HUES48 (cell line): ENCODE measurements around the gene NR3C2.

Source experiments
- H3K27ac ChIP-seq: one replicate; pipeline ENCODE4 v1.7.0; 2013; ENCODE audit warnings: low read depth, low read length, inconsistent platforms
- H3K27me3 ChIP-seq: 2 replicates; pipeline ENCODE4 v1.6.1; 2013; ENCODE audit warnings: mild to moderate bottlenecking, low read length; ENCODE audit not compliant: control insufficient read depth, insufficient read depth
- H3K36me3 ChIP-seq: 2 replicates; pipeline ENCODE4 v1.6.1; 2013; ENCODE audit warnings: low read length; ENCODE audit not compliant: control insufficient read depth, insufficient read depth
- H3K4me1 ChIP-seq: 2 replicates; pipeline ENCODE4 v1.6.1; 2013; ENCODE audit warnings: mild to moderate bottlenecking, low read length; ENCODE audit not compliant: control insufficient read depth, insufficient read depth
- H3K4me3 ChIP-seq: 2 replicates; pipeline ENCODE4 v1.5.1; 2013; ENCODE audit warnings: mild to moderate bottlenecking, low read depth, low read length
- H3K9ac ChIP-seq: 2 replicates; pipeline ENCODE4 v1.6.1; 2013; ENCODE audit warnings: mild to moderate bottlenecking, low read depth, low read length, moderate library complexity
- H3K9me3 ChIP-seq: 2 replicates; pipeline ENCODE4 v1.6.1; 2013; ENCODE audit warnings: low read length; ENCODE audit not compliant: control insufficient read depth, insufficient read depth

NR3C2 gene

GRCh38 chr4:148434075-148434773, 8.0 kb downstream of the NR3C2 start:
- Histone ChIP-seq H3K4me1 (peaks cover 3% of the 10 kb centered on the region; the same call in 1 of the 2 replicates), H3K36me3 (no peaks in the 10 kb centered on the region), H3K4me3 (no peak overlapping the region), H3K9me3 (no peaks in the 10 kb centered on the region), H3K9ac (no peak overlapping the region), H3K27me3 (no peaks in the 10 kb centered on the region), H3K27ac (no peak overlapping the region)

DNA sequence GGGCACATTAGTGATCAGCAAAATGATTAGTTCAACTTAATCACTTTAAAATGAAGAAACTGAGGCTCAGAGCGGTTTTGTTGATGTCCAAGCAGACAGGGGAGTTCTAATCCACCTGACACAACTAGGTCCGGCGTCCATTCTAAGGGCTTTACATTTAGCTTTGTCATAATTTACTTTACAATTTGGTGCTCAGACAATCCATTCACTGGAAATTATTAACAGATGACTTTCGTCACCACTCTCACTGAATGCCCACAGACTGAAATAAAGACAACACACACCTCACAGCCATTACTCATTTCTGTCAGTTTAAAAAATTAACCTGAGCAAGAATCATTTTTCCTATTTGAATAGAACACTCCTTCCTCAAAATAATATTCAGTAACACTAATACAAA, 10.8 kb downstream of the NR3C2 start:
- Histone ChIP-seq H3K27ac (no peak overlapping the region), H3K9ac (no peak overlapping the region), H3K27me3 (no peaks in the 10 kb centered on the region), H3K36me3 (no peaks in the 10 kb centered on the region), H3K4me1 (no peaks in the 10 kb centered on the region), H3K9me3 (no peaks in the 10 kb centered on the region), H3K4me3 (no peak overlapping the region)

GRCh38 chr4:148430854-148431253, 11.4 kb downstream of the NR3C2 start:
- Histone ChIP-seq H3K27ac (no peak overlapping the region), H3K4me3 (no peak overlapping the region), H3K4me1 (no peaks in the 10 kb centered on the region), H3K9me3 (no peaks in the 10 kb centered on the region), H3K27me3 (no peaks in the 10 kb centered on the region), H3K36me3 (no peaks in the 10 kb centered on the region), H3K9ac (no peak overlapping the region)

GRCh38 chr4:148429206-148429605, 13.0 kb downstream of the NR3C2 start:
- Histone ChIP-seq H3K27me3 (no peaks in the 10 kb centered on the region), H3K4me1 (no peaks in the 10 kb centered on the region), H3K27ac (no peak overlapping the region), H3K4me3 (no peak overlapping the region), H3K9me3 (no peaks in the 10 kb centered on the region), H3K9ac (no peak overlapping the region), H3K36me3 (no peaks in the 10 kb centered on the region)

GRCh38 chr4:148426643-148427042, 15.6 kb downstream of the NR3C2 start:
- Histone ChIP-seq H3K27ac (no peak overlapping the region), H3K4me1 (no peaks in the 10 kb centered on the region), H3K27me3 (no peaks in the 10 kb centered on the region), H3K4me3 (no peak overlapping the region), H3K9me3 (no peaks in the 10 kb centered on the region), H3K36me3 (no peaks in the 10 kb centered on the region), H3K9ac (no peak overlapping the region)

DNA sequence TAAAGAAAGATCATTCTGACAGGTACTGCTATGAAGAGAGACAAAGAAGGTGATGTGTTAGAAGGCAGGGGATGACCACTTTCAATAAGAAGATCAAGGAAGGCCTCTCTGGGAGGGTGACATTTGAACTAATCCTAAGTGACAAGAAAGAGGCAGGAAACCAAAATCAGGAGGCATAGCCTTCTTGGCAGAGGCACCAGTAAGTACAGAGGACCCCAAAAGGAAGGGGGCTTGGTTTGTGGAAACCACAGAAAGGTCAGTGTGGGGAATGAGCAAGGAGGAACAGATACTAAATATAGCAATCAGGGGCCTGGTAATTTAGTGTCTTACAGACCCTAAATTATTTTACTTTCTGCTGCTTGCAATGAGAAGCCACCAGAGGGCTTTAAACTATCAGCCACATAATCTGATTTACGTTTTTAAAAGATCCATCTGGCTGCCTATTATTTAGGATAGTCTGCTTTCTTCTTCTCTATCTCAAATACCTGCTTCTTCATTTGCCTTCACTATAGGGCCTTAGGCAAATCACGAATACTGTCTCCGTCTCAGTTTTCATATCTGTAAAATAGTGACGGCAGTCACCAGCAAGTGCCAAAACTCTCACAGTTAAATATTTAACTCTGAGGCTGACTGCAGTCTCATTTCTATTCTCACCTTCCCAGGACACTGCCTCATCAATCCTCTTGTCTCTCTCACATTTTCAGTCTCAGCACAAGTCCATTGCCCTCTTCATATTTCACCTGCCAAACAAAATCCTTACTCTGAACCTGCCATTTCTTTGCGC, 16.7 kb downstream of the NR3C2 start:
- no peaks in the 10 kb centered on the region for H3K27me3 ChIP-seq
- H3K4me1 ChIP-seq, result no peaks in the 10 kb centered on the region
- no peak overlapping the region for H3K4me3 ChIP-seq
- no peaks in the 10 kb centered on the region for H3K36me3 ChIP-seq
- H3K27ac ChIP-seq, result no peak overlapping the region
- no peaks in the 10 kb centered on the region for H3K9me3 ChIP-seq
- H3K9ac ChIP-seq, result no peak overlapping the region

GRCh38 chr4:148420397-148420796, 21.8 kb downstream of the NR3C2 start:
- no peaks in the 10 kb centered on the region for H3K9me3 ChIP-seq
- no peaks in the 10 kb centered on the region for H3K36me3 ChIP-seq
- H3K27me3 ChIP-seq, result no peaks in the 10 kb centered on the region
- H3K4me3 ChIP-seq, result no peak overlapping the region
- no peak overlapping the region for H3K9ac ChIP-seq
- H3K4me1 ChIP-seq, result no peaks in the 10 kb centered on the region
- H3K27ac ChIP-seq, result no peak overlapping the region

DNA sequence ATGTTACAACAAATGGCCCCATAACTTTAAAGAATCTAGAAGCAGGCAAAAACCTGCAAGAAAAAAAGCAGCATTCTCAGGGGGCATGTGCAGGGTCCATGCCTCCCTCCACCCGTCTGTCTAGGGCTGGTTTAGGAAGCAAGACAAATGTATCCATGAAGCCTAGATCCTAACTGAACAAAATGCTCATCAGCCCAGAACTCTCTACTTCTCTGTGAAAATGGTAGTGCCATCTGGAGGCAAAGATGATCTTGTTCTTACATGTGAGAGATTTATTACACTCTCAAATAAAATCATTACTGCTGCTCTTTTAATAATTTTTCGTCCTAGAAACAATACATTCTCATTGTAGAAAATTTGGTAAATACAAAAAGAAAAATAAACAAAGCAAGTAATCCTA, 26.7 kb downstream of the NR3C2 start:
- no peaks in the 10 kb centered on the region for H3K9me3 ChIP-seq
- H3K27me3 ChIP-seq, result no peaks in the 10 kb centered on the region
- H3K4me1 ChIP-seq, result peaks cover 3% of the 10 kb centered on the region
- H3K36me3 ChIP-seq, result no peaks in the 10 kb centered on the region
- H3K27ac ChIP-seq, result no peak overlapping the region
- H3K9ac ChIP-seq, result no peak overlapping the region
- H3K4me3 ChIP-seq, result no peak overlapping the region

GRCh38 chr4:148412460-148412994, 29.7 kb downstream of the NR3C2 start:
- no peaks in the 10 kb centered on the region for H3K27me3 ChIP-seq
- no peak overlapping the region for H3K27ac ChIP-seq
- no peak overlapping the region for H3K9ac ChIP-seq
- peaks cover 17% of the 10 kb centered on the region for H3K4me1 ChIP-seq
- H3K36me3 ChIP-seq, result no peaks in the 10 kb centered on the region
- no peak overlapping the region for H3K4me3 ChIP-seq
- no peaks in the 10 kb centered on the region for H3K9me3 ChIP-seq

DNA sequence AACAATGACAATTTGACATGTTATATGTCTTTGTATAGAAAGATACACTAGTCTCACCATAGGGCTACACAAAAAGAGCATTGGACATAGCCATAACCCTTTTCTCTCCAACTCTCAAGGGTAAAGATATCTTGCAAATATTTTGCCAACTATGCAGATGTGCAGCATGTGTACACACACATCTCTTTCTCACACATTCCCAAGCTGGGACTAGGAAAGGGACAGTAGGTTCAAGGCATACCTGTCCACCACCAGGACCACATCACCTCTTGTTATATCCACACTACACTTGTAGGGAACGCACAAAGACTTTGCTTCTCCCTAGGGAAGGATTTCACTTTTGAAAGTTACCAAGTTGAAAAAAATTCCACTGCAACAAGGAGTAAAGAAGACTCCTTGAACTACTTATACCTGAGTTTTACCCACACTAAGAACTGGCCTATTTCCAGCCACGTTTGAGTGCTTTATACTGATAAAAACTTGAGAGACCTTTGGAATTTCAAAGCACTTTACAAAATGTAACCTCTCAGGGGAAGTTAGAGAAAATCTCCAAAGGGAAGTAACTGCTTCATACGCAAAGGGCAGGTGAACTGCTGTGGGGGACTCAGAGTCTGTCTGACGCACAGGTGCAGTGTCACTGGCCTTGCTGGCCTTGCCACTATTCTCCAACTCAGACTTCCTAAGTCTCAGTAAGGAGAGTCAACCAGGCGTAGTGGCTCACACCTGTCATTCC, 36.9 kb downstream of the NR3C2 start:
- H3K4me1 ChIP-seq, result peaks cover 12% of the 10 kb centered on the region
- H3K27ac ChIP-seq, result no peak overlapping the region
- no peaks in the 10 kb centered on the region for H3K9me3 ChIP-seq
- H3K36me3 ChIP-seq, result no peaks in the 10 kb centered on the region
- H3K27me3 ChIP-seq, result no peaks in the 10 kb centered on the region
- no peak overlapping the region for H3K4me3 ChIP-seq
- H3K9ac ChIP-seq, result no peak overlapping the region

- no peak overlapping the region for H3K9ac ChIP-seq
- H3K9me3 ChIP-seq, result no peaks in the 10 kb centered on the region
- H3K27me3 ChIP-seq, result no peaks in the 10 kb centered on the region
- no peaks in the 10 kb centered on the region for H3K4me1 ChIP-seq
- H3K4me3 ChIP-seq, result no peak overlapping the region
- no peak overlapping the region for H3K27ac ChIP-seq
- no peaks in the 10 kb centered on the region for H3K36me3 ChIP-seq
Measured at GRCh38 chr4:148398988-148399387, 43.2 kb downstream of the NR3C2 start.
